ENCODE results near the gene PAX5. TPM values are rescaled to one million over a fixed set of nuclear protein-coding genes. Genes with fewer than 3 reads are reported as not detected.
A peak's percentile ranks its signal among the peaks of the same experiment; 100 is the strongest.

The PAX5 gene
- polyA plus RNA-seq, 3 donors, result 0.03 to 0.15 TPM; not detected in 1

- Mint-ChIP-seq H3K36me3 (peaks cover 11 to 18% of the 10 kb centered on the region in 2 donors), H3K9me3 (peaks cover 4 to 44% (median 31%) of the 10 kb centered on the region in 7 donors), H3K27ac (peak overlapping the region in 1 of 7 donors; percentile 69), H3K4me1 (peaks cover 42% of the 10 kb centered on the region), H3K4me3 (peak overlapping the region; percentile 88 to 97), H3K27me3 (ENCODE audit: low read depth in 3 of 3) (peaks cover 93 to 97% (median 96%) of the 10 kb centered on the region in 3 donors)
- peak overlapping the region; percentile 37 to 80 (median 54) for H3K4me3 ChIP-seq (replicated peaks in 1 of 3; ENCODE audit: low read depth in 2 of 3, low read length in 3 of 3)
- H3K4me1 ChIP-seq (ENCODE audit: control insufficient read depth in 1 of 2, insufficient read depth in 2 of 2, low read length in 2 of 2), result peaks cover 40 to 47% of the 10 kb centered on the region in 2 donors
- no peak for DNase-seq
- intact Hi-C loops (cut with micrococcal nuclease), result loop anchor here in 1 of 2 donors (5.0 kb wide), 1 partner anchor 40 kb away; no protein-coding TSS in a partner anchor
- no peak overlapping the region for H3K9ac ChIP-seq (ENCODE audit: insufficient read depth, low read length, poor library complexity, severe bottlenecking)
- no peak for TF ChIP-seq CTCF (IDR thresholded peaks at IDR 0.05)
- H3K27me3 ChIP-seq (ENCODE audit: control insufficient read depth in 2 of 2, insufficient read depth in 2 of 2, low read length in 2 of 2), result peaks cover 78 to 97% of the 10 kb centered on the region in 2 donors
- peak overlapping the region; percentile 77 for H2AFZ ChIP-seq (ENCODE audit: insufficient read depth, low read depth, low read length, poor library complexity, severe bottlenecking)
- H4K20me1 ChIP-seq (ENCODE audit: insufficient read depth, low read length), result no peaks in the 10 kb centered on the region
- H3K9me3 ChIP-seq (replicated peaks in 1 of 2; ENCODE audit: control insufficient read depth in 1 of 2, insufficient read depth in 1 of 2, low read length in 2 of 2), result peaks cover 10 to 51% of the 10 kb centered on the region in 2 donors
- H3K79me2 ChIP-seq (ENCODE audit: insufficient read depth, low read length), result no peaks in the 10 kb centered on the region
- H3K27ac ChIP-seq (ENCODE audit: low read depth in 1 of 2, low read length in 2 of 2), result no peak overlapping the region
- H3K36me3 ChIP-seq (replicated peaks in 1 of 2; ENCODE audit: control insufficient read depth in 1 of 2, insufficient read depth in 2 of 2, low read length in 2 of 2), result no peaks in the 10 kb centered on the region
- 2% methylated on average over 57 of the region's 63 CpGs for WGBS (ENCODE audit: insufficient coverage)
- peak overlapping the region; percentile 81 for H3K4me2 ChIP-seq (replicated peaks; ENCODE audit: extremely low read depth, low read length, poor library complexity, severe bottlenecking)
Observed at GRCh38 chr9:37037503-37038301, 3.6 kb upstream of the PAX5 start.

- peak overlapping the region; percentile 88 to 97 for H3K4me3 Mint-ChIP-seq
- H3K27me3 Mint-ChIP-seq (ENCODE audit: low read depth in 3 of 3), result peaks cover 97 to 99% (median 98%) of the 10 kb centered on the region in 3 donors
- H3K4me2 ChIP-seq (replicated peaks; ENCODE audit: extremely low read depth, low read length, poor library complexity, severe bottlenecking), result peak overlapping the region; percentile 81
- peaks cover 42% of the 10 kb centered on the region for H3K4me1 Mint-ChIP-seq
- no peaks in the 10 kb centered on the region for H4K20me1 ChIP-seq (ENCODE audit: insufficient read depth, low read length)
- H3K36me3 Mint-ChIP-seq, result peaks cover 11 to 18% of the 10 kb centered on the region in 2 donors
- no peaks in the 10 kb centered on the region for H3K79me2 ChIP-seq (ENCODE audit: insufficient read depth, low read length)
- no peak overlapping the region for H3K27ac ChIP-seq (ENCODE audit: low read depth in 1 of 2, low read length in 2 of 2)
- peak overlapping the region; percentile 37 to 80 (median 54) for H3K4me3 ChIP-seq (replicated peaks in 1 of 3; ENCODE audit: low read depth in 2 of 3, low read length in 3 of 3)
- peaks cover 10 to 59% of the 10 kb centered on the region in 2 donors for H3K9me3 ChIP-seq (replicated peaks in 1 of 2; ENCODE audit: control insufficient read depth in 1 of 2, insufficient read depth in 1 of 2, low read length in 2 of 2)
- WGBS (ENCODE audit: insufficient coverage), result under 1% methylated on average over 32 of the region's 44 CpGs
- H3K27ac Mint-ChIP-seq, result peak overlapping the region in 4 of 7 donors; percentile 21 to 74 (median 48)
- peak overlapping the region; percentile 22 for H3K9ac ChIP-seq (ENCODE audit: insufficient read depth, low read length, poor library complexity, severe bottlenecking)
- TF ChIP-seq CTCF (IDR thresholded peaks at IDR 0.05), result no peak
- peaks cover 80 to 100% of the 10 kb centered on the region in 2 donors for H3K27me3 ChIP-seq (ENCODE audit: control insufficient read depth in 2 of 2, insufficient read depth in 2 of 2, low read length in 2 of 2)
- peak; percentile 32 to 50 (median 34) for DNase-seq
- intact Hi-C loops (cut with micrococcal nuclease), result loop anchor here in 1 of 2 donors (5.0 kb wide), 1 partner anchor 40 kb away; no protein-coding TSS in a partner anchor
- peak overlapping the region; percentile 77 for H2AFZ ChIP-seq (ENCODE audit: insufficient read depth, low read depth, low read length, poor library complexity, severe bottlenecking)
- peaks cover 4 to 45% (median 37%) of the 10 kb centered on the region in 7 donors for H3K9me3 Mint-ChIP-seq
- H3K36me3 ChIP-seq (replicated peaks in 1 of 2; ENCODE audit: control insufficient read depth in 1 of 2, insufficient read depth in 2 of 2, low read length in 2 of 2), result no peaks in the 10 kb centered on the region
- H3K4me1 ChIP-seq (ENCODE audit: control insufficient read depth in 1 of 2, insufficient read depth in 2 of 2, low read length in 2 of 2), result peaks cover 40 to 47% of the 10 kb centered on the region in 2 donors
Observed at GRCh38 chr9:37036776-37037502, 2.9 kb upstream of the PAX5 start.
